Prostate gland (tissue), 2 donors: ENCODE results near the gene TGIF2. TPM values are rescaled to one million over a fixed set of nuclear protein-coding genes. Genes with fewer than 3 reads are reported as not detected.
"Not testable (repeated sequence)": the region's sequence is repeated elsewhere in the genome, so short reads cannot be mapped to it uniquely, and the experiment has no call there.

Experiments used
- DNase-seq: peaks from one replicate; pipeline ENCODE4 v3.0.0-alpha.2; 2019; ENCODE audit warnings: low spot score
- H3K27ac ChIP-seq, 2 donors: fragments of 200-600 bp; sonication (generic); 2 replicates each; pipeline ENCODE4 v1.5.1; 2017 to 2019
- H3K27me3 ChIP-seq: fragments of 200-600 bp; sonication (generic); replicated peaks from 2 replicates; pipeline ENCODE4 v1.5.1; 2019; ENCODE audit not compliant: insufficient read depth
- H3K36me3 ChIP-seq, 2 donors: fragments of 200-600 bp; sonication (generic); 1 replicate in 1 of 2; 2 replicates in 1 of 2; pipeline versions ENCODE4 v1.5.1 to v1.8.1; 2017 to 2019
- H3K4me1 ChIP-seq: fragments of 200-600 bp; sonication (generic); replicated peaks from 2 replicates; pipeline ENCODE4 v1.5.1; 2019
- H3K4me3 ChIP-seq, 2 donors: fragments of 200-600 bp; sonication (generic); 2 replicates each; pipeline ENCODE4 v1.5.1; 2017 to 2019
- H3K9me3 ChIP-seq: fragments of 200-600 bp; sonication (generic); 2 replicates; pipeline ENCODE4 v1.5.1; 2017
- POLR2A ChIP-seq: fragments of 450-650 bp; IDR thresholded peaks from one replicate; pipeline ENCODE4 v1.6.1; 2016; ENCODE audit warnings: antibody characterized with exemption, mild to moderate bottlenecking
- POLR2AphosphoS5 ChIP-seq: sonication (generic); formaldehyde crosslinking; IDR thresholded peaks from one replicate; pipeline ENCODE4 v1.6.1; 2017; ENCODE audit warnings: antibody characterized with exemption
- WGBS: methylation state at CpG from one replicate; pipeline ENCODE4 v1.1.5; 2018; 5-methylcytosine and 5-hydroxymethylcytosine counted together
- intact Hi-C: fragments of 100-400 bp; cut with DNase I; formaldehyde crosslinking; loops from one replicate; pipeline ENCODE4 v1.14.2; 2022
- total RNA-seq, 2 donors: library from RNA; depleted of rRNA; stranded (reverse); fragments of >200 nt; gene quantifications; one replicate each; pipeline ENCODE4 v1.1.0, GENCODE V29; 2016
- TF ChIP-seq, protein P1 (sequence below), 4 experiments: fragments of 200-600 bp in 2 of 4; fragments of 450-650 bp in 2 of 4; sonication (generic) in 2 of 4; IDR thresholded peaks; 1 replicate in 3 of 4; 2 replicates in 1 of 4; pipeline ENCODE4 v1.5.1; 2016 to 2019; ENCODE audit warnings: antibody characterized with exemption in 4 of 4, mild to moderate bottlenecking in 2 of 4, moderate library complexity in 2 of 4

TGIF2 gene
- total RNA-seq, 2 donors from 2014 or later: 16.7 to 34.8 TPM

DNA sequence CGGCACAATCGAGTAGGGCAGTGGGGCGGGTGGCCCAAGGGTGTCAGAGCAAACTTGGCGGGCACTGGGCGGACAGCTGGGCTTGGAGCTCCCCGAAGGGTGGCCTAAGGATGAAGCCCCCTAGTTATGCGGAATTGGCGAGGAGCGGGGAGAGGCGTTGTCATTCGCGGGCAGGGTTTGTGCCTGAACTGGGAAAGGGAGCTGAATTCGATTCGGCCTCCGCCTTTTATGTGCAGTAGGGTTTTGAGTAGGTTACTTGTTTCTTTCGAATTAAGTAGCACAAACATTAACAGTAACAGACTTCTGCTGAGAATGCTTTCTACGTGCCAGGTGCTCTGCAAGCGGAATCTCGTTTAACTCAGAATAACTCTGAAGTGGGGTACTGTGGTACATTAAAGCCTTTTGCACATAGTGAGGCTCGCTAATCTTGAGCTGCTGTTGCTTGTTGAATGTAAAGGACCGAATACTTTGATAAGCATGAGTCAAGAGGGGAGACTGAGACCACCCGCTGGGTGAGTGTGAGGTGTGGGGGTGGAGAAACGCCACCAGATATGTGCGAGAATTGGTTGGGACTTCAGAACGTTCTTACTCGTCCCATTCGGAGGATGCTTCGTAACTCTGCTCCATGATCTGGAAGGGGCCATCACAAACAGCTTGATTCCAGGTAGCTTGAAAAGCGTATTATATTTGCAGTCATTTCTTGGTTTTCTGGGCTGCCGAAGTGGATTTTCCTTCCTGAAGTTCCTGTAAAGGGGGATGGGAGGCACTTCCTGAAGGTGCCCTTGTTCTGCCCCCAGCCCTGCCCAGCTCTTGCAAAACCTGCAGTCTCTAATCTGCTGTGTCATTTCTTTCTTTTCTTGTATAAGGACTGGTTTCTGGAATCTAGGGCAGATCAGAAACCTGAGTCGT is 33.0 kb downstream of the TGIF2 start:
- TF ChIP-seq POLR2A (no peak), POLR2AphosphoS5 (no peak)
- TF ChIP-seq, protein P1, sequence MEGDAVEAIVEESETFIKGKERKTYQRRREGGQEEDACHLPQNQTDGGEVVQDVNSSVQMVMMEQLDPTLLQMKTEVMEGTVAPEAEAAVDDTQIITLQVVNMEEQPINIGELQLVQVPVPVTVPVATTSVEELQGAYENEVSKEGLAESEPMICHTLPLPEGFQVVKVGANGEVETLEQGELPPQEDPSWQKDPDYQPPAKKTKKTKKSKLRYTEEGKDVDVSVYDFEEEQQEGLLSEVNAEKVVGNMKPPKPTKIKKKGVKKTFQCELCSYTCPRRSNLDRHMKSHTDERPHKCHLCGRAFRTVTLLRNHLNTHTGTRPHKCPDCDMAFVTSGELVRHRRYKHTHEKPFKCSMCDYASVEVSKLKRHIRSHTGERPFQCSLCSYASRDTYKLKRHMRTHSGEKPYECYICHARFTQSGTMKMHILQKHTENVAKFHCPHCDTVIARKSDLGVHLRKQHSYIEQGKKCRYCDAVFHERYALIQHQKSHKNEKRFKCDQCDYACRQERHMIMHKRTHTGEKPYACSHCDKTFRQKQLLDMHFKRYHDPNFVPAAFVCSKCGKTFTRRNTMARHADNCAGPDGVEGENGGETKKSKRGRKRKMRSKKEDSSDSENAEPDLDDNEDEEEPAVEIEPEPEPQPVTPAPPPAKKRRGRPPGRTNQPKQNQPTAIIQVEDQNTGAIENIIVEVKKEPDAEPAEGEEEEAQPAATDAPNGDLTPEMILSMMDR (IDR thresholded peaks at IDR 0.05): no peak
- Histone ChIP-seq H3K9me3 (no peaks in the 10 kb centered on the region), H3K4me1 (peaks cover 6% of the 10 kb centered on the region), H3K4me3 (peak overlapping the region; percentile 95 to 96), H3K27me3 (no peaks in the 10 kb centered on the region), H3K36me3 (peaks cover 3 to 12% of the 10 kb centered on the region in 2 donors), H3K27ac (peak overlapping the region; percentile 60 to 78)
- DNase-seq: no peak
- intact Hi-C loops: loop anchor here (2.0 to 10.0 kb wide), 3 partner anchors 34 to 142 kb away; partner anchors contain the start of genes NDRG3 and TGIF2
- 2% methylated on average over 31 of the region's 31 CpGs for WGBS

DNA sequence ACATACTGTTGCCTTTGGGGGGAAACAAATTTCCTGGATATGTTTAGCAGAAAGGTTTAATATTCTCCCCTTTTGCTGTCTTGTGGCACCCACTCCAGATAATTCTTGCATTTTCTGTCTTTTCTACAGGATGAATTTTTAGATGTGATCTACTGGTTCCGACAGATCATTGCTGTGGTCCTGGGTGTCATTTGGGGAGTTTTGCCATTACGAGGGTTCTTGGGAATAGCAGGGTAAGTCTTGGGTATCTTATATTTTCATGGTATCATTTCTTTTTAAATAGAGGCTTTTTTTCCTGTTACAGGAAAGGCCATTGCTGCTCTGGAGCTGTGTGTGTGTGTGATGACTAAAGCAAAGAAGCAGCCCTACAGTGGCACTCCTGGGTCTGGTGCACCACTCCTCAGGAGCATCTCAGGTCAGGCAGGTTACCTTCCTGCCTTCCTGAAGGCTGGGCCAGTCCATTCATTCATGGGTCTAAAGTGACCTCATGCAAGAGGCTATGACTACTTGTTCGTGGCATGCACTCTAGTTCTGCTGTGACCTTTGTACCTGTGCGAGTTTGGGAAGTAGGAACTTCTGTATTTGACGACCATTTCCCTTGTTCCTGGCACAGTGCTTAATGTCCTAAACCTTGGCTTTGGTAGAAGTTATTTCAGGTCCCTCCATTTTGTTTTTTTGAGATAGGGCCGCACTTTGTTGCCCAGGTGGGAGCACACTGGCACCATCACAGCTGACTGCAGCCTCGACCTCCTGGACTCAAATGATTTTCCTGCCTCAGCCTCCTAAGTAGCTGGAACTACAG is 34.4 kb downstream of the TGIF2 start:
- TF ChIP-seq POLR2AphosphoS5: no peak
- intact Hi-C loops: loop anchor here (2.0 to 10.0 kb wide), 3 partner anchors 35 to 143 kb away; partner anchors contain the start of genes NDRG3 and TGIF2
- Histone ChIP-seq H3K4me3 (no peak overlapping the region), H3K4me1 (peaks cover 6% of the 10 kb centered on the region), H3K27me3 (no peaks in the 10 kb centered on the region), H3K27ac (no peak overlapping the region), H3K9me3 (no peaks in the 10 kb centered on the region), H3K36me3 (peaks cover 3 to 12% of the 10 kb centered on the region in 2 donors)
- no peak for DNase-seq
- 89% methylated on average over 7 of the region's 7 CpGs for WGBS

DNA sequence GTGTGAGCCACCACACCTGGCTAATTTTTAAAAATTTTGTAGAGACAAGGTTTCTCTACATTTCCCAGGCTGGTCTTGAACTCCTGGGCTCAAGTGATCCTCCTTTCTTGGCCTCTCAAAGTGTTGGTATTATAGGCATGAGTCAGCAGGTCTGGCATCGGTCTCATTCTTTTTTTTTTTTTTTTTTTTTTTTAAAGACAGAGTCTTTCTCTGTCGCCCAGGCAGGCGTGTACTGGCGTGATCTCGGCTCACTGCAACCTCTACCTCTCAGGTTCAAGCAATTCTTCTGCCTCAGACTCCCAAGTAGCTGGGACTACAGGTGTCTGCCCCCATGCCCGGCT is 35.0 kb downstream of the TGIF2 start:
- H3K36me3 ChIP-seq: peaks cover 3 to 12% of the 10 kb centered on the region in 2 donors
- WGBS: 68% methylated on average over 6 of the region's 6 CpGs
- H3K27me3 ChIP-seq, DNase-seq, H3K4me3 ChIP-seq, H3K27ac ChIP-seq, H3K4me1 ChIP-seq, H3K9me3 ChIP-seq: not testable (repeated sequence)
- intact Hi-C loops: loop anchor here (5.0 to 10.0 kb wide), 2 partner anchors 36 to 144 kb away; partner anchors contain the start of gene TGIF2

DNA sequence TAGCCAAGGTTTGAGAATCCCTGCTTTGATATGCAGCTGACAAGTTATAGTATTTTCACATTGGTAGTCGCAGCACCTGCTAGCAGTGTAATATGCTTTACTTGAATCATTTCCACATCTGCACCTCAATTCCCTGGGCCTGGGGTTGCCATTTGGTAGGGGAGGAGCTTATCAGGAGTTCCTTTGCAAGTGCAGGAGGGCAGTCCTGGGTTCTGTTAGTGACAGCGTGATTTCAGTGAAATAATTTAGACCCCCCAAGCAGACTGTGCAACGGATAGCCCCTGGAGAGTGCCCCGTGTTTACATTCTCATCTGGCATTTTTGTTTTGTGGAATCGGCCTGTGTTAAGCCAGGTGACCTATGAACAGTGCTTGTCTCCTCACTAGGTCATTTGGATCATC is 38.2 kb downstream of the TGIF2 start:
- peaks cover 3 to 12% of the 10 kb centered on the region in 2 donors for H3K36me3 ChIP-seq
- no peak for TF ChIP-seq POLR2A
- TF ChIP-seq, protein P1 (IDR thresholded peaks at IDR 0.05): no peak
- no peak for TF ChIP-seq POLR2AphosphoS5
- DNase-seq: no peak
- intact Hi-C loops: loop anchor here (5.0 kb wide), 1 partner anchor 276 kb away; no protein-coding TSS in a partner anchor
- peaks cover 4% of the 10 kb centered on the region for H3K4me1 ChIP-seq
- 91% methylated on average over 5 of the region's 5 CpGs for WGBS
- no peaks in the 10 kb centered on the region for H3K9me3 ChIP-seq
- no peaks in the 10 kb centered on the region for H3K27me3 ChIP-seq
- H3K27ac ChIP-seq: no peak overlapping the region
- no peak overlapping the region for H3K4me3 ChIP-seq

DNA sequence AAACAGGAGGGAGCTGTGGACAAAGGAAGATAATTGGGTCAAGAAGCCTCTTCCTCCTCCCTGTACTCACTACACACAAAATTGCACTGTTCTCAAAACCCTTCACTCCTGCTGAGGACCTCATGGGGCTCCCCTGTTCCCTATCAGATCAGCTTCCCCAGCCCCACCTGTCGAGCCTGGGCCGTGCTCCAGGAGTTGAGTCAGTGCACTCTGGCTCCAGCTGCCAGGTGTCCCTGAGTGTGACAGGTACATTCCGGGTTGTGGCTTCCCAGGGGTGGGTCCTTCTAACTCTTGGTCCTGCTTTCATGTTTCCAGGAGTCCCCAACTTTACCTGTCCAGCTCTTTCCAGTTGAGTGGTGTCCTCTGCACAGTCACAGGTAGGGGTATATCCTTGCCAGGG is 40.6 kb downstream of the TGIF2 start:
- peak; percentile 11 for DNase-seq
- intact Hi-C loops: loop anchor here (5.0 kb wide), 1 partner anchor 273 kb away; no protein-coding TSS in a partner anchor
- Histone ChIP-seq H3K9me3 (no peaks in the 10 kb centered on the region), H3K27me3 (no peaks in the 10 kb centered on the region), H3K4me3 (no peak overlapping the region), H3K36me3 (peaks cover 3 to 12% of the 10 kb centered on the region in 2 donors), H3K27ac (no peak overlapping the region), H3K4me1 (no peaks in the 10 kb centered on the region)
- TF ChIP-seq POLR2A: no peak
- TF ChIP-seq, protein P1 (IDR thresholded peaks at IDR 0.05): no peak
- TF ChIP-seq POLR2AphosphoS5: no peak
- WGBS: 45% methylated on average over 3 of the region's 3 CpGs
